IPS-18c (cell line): ENCODE data around the gene VPS13D.

Experiments used
- H3K4me3 ChIP-seq: 2 replicates; pipeline ENCODE4 v1.7.0; 2013; ENCODE audit warnings: low read depth, mild to moderate bottlenecking, low read length, moderate library complexity; ENCODE audit not compliant: insufficient read depth
- H3K9me3 ChIP-seq: one replicate; pipeline ENCODE4 v1.6.1; 2013; ENCODE audit warnings: mild to moderate bottlenecking, low read length, moderate library complexity; ENCODE audit not compliant: control insufficient read depth, insufficient read depth

The VPS13D gene

DNA sequence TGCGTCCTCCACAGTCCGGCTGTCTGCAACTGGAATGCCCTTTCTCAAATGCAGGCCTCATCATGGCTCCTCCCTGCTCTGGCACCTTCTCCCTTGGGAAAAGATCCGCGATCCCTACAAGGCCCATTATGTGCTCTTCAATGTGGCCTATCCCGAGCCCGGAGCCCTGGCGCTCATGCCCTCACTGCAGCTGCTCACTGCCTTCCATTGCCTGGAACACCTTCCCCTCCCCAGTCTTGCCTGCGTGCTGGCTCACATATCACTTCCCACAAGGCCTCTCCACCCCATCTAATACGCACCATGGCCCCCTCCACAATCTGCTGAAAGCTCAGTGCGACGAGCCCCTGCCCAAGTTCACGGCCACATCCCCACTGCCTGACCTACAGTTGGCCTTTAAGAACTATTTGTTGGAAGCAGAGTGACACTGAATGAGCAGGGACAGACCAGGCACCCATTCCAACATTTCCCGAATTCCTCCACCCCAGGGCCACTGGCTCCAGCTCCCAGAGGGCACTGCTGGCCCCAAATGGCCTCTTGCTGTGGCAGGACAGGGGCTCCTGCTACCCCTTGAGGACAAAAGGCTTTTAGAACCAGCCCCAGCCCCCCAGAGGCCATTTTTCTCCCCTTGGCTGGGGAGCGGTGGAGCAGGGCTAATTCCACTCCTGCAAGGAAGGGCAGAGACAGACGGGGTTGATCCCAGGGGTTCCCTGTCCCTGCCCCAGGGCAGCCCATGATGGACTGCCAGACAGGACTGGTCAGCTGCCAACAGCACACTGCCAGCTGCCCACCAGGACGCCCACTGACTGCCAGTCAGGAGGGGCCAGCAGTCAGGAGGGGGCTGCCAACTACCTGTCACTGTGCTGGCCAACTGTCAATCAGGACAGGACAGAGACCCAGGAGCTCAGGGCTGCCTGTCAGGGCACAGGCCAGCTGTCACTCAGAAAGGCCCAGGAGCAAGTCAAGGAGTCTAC lies 323.4 kb downstream of the VPS13D start:
- no peaks in the 10 kb centered on the region for H3K9me3 ChIP-seq
- no peak overlapping the region for H3K4me3 ChIP-seq

DNA sequence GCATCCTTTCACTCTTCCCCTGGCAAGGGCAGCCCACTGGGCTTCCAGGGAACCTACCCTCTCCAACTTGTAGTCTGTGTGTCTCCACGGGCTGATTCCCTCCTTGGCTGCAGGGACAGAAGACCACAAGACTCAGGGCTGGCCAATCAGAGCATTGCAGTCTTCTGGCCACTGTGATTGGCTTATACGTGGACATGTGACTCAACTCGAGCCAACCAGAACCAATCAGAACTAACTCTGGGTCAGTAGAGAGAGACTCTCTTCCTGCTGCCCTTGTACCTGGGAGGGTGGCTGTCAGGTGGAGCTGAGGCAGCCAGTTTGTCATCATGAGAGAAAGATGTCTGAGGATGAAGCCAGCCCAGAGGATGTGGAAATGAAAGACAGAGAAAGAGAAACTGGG lies 324.1 kb downstream of the VPS13D start:
- H3K4me3 ChIP-seq = no peak overlapping the region
- no peaks in the 10 kb centered on the region for H3K9me3 ChIP-seq

DNA sequence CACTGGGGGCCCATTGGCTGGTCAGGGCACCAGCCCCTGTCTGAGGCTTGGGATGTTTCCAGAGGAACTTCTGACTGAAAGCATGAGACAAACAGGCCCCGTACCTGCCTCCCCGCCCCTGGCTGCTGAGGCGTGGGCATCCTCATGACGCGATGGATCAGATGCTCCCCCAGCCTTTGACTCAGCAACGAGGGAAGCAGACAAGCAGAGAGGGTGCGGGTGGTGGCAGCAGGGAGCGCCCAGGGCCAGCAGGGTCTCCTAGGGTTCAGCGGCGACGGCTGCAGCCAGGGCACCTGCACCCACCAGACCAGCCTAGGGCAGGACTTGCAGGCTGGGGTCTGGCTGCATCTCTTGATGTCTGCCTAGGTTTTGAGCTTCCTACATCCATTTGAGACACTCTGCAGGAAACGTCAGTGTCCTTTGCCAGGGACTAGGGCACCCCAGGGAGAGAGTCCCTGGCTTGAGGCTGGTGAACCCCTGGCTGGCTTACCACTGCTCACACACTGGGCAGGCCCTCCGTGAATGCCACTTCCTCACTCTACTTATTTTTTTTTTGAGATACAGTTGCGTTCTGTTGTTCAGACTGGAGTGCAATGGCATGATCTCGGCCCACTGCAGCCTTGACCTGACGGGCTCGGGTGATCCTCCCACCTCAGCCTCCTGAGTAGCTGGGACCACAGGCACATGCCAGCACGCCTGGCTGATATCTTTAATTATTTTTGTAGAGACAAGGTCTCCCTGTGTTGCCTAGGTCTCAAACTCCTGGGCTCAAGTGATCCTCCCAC lies 324.9 kb downstream of the VPS13D start:
- Histone ChIP-seq H3K4me3 (no peak overlapping the region), H3K9me3 (no peaks in the 10 kb centered on the region)

DNA sequence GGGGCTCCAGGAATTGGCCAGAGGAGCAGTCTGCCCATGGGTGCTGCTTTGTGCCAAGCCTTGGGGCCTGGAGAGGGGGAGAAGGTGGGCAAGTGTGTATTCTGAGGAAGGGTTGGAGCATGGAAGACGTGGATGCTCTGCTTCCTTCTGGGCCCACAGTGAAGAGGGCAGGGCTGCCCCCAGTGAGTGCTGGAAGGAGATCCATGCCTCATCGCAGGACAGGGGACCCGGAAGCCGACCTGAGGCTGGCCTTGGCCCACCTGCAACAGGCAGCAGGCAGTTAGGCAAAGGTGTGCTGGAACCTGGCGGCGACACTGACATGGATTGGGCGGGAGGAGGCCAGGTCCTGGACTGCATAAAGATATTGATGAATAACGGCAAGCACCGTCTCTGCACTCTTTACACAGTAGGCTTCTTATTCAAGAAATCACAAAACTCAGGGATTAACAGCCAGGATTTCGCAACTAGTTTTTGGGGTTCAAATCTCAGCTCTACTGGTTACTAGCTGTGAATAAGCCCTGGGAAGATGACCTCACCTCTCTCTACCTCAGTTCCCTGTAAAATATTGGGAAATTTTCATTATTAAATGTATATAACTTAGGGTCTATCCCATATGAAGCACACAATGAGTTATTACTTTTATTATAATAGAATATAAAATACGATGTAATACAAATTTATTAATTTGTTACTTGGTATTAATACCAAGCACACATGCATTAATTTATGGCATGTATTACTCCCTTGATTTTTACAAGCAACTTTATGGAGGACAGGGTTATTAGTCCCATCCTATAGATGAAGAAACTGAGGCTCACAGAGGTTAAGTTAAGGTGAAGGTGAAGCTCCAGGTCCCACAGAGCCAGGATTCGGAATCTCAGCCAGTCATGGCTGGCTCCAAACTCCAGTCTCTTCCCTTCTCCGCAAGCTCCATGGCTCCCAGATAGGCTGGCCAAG lies 325.9 kb downstream of the VPS13D start:
- H3K9me3 ChIP-seq = no peaks in the 10 kb centered on the region

DNA sequence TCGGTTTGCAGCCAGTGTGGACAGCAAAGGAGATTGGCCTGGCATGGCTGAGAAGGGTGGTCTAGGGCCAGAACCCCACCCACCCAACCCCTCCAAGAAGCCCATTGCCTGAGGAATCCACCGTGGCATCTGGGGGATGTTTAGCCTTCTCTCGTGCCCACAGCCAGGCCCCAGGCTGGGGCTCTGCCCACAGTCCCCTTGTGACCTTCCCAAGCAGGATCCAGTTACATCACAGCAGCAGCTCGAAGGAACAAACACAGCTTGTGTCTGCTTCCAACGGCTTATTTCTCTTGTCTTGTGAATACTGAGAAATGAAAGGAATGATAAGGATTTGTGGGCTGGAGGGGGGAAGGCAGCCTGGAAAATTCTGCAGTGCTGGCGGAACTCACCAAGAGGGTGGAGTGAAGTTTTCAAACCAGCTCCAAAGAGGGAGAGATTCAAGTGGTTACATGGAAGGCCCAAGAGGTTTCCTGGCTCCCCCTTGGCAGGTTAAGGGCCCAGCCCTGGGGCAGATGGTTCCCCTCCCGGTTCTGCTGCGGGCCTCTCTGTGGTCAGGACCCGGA lies 326.6 kb downstream of the VPS13D start:
- no peaks in the 10 kb centered on the region for H3K9me3 ChIP-seq
- no peak overlapping the region for H3K4me3 ChIP-seq

More for the DNA sequence above, 325.9 kb downstream of the VPS13D start:
- no peak overlapping the region for H3K4me3 ChIP-seq

DNA sequence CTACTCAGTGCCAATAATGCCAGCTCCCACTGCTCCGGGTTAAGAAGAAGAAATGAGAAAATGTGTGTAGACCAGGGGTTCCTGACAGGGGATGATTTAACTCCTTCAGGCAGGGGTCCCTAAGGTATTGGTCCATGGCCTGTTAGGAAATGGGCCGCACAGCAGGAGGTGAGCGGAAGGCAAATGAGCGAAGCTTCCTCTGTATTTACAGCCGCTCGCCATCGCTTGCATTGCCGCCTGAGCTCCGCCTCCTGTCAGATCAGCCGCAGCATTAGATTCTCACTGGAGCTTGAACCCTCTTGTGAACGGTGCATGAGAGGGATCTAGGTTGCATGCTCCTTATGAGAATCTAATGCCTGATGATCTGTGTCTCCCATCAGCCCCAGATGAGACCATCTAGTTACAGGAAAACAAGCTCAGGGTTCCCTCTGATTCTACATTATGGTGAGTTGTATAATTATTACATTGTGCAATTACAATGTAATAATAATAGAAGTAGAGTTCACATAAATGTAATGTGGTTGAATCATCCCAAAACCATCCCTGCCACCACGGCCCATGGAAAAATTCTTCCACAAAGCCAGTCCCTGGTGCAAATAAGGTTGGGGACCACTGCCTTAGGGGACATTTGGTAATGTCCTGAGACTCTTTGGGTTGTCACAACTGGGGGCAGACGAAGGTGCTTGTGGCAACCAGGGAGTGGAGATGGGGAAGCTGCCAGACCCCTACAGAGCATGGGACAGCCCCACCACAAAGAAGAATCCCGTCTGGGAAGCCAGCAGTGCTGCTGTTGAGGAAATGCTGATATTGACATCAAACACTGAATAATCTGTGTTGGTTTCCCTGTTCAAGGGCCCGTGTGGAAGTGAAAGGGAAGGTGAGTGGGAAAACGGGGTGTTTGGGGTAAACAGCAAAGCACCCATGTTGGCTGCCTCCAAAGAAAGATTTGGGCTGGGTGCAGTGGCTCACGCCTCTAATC lies 327.4 kb downstream of the VPS13D start:
- Histone ChIP-seq H3K4me3 (no peak overlapping the region), H3K9me3 (no peaks in the 10 kb centered on the region)

DNA sequence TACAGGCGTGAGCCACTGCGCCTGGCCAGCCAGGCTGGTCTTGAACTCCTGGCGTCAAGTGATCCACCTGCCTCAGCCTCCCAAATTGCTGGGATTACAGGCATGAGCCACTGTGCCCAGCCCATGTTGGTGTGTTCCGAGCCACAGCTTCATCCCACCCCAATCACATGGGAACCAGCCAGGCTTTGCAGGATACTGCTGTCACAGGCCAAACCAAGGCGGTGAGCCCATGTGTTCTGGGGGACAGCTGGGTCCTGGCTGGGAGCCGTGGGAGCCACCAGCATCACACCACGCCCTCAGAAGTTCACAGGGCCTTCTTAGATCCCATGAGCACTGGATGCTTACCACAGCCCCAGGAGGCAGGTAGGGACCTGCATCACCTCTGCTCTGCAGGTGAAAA lies 331.3 kb downstream of the VPS13D start:
- H3K9me3 ChIP-seq = no peaks in the 10 kb centered on the region
- H3K4me3 ChIP-seq = no peak overlapping the region
